Upper lobe of left lung (tissue), 6 donors: ENCODE results near the gene C5orf24. TPM values are rescaled to one million over a fixed set of nuclear protein-coding genes. Genes with fewer than 3 reads are reported as not detected.

Source experiments
- ATAC-seq, 2 donors: fragments of 200-7000 bp; cut with Tn5 transposase; one replicate each; pipeline ENCODE4 v1.9.1; 2022; ENCODE audit warnings: mild to moderate bottlenecking in 2 of 2, moderate library complexity in 2 of 2; ENCODE audit not compliant: low FRiP score in 2 of 2
- DNase-seq, 2 donors: peaks; one replicate each; pipeline ENCODE4 v3.0.0-alpha.2; 2019 to 2020
- H3K27ac ChIP-seq, 4 donors: fragments of 200-600 bp; sonication (generic); one replicate each; pipeline ENCODE4 v1.5.1; 2016 to 2019
- H3K27me3 ChIP-seq, 4 donors: fragments of 200-600 bp; sonication (generic); one replicate each; pipeline ENCODE4 v1.5.1; 2017 to 2019
- H3K36me3 ChIP-seq, 4 donors: fragments of 200-600 bp; sonication (generic); one replicate each; pipeline ENCODE4 v1.5.1; 2016 to 2019
- H3K4me1 ChIP-seq, 4 donors: fragments of 200-600 bp; sonication (generic); one replicate each; pipeline ENCODE4 v1.5.1; 2018 to 2019
- H3K4me3 ChIP-seq, 4 donors: fragments of 200-600 bp; sonication (generic); one replicate each; pipeline ENCODE4 v1.5.1; 2017 to 2019; ENCODE audit warnings: mild to moderate bottlenecking in 2 of 4, moderate library complexity in 1 of 4
- H3K9me3 ChIP-seq, 4 donors: fragments of 200-600 bp; sonication (generic); one replicate each; pipeline ENCODE4 v1.5.1; 2018 to 2019
- CTCF ChIP-seq, 6 experiments: fragments of 450-650 bp in 4 of 6; fragments of 200-600 bp in 2 of 6; sonication (generic) in 2 of 6; IDR thresholded peaks; one replicate each; pipeline ENCODE4 v1.5.1; 2016 to 2019; ENCODE audit warnings: antibody characterized with exemption in 6 of 6
- EP300 ChIP-seq, 4 donors: sonication (generic); formaldehyde crosslinking; IDR thresholded peaks; one replicate each; pipeline ENCODE4 v1.5.1; 2017; ENCODE audit warnings: antibody characterized with exemption in 4 of 4, control low read depth in 2 of 4
- POLR2A ChIP-seq, 4 donors: fragments of 450-650 bp; IDR thresholded peaks; one replicate each; pipeline ENCODE4 v1.5.1; 2016 to 2017; ENCODE audit warnings: antibody characterized with exemption in 4 of 4, mild to moderate bottlenecking in 2 of 4
- POLR2AphosphoS5 ChIP-seq, 2 donors: sonication (generic); formaldehyde crosslinking; IDR thresholded peaks; one replicate each; pipeline ENCODE4 v1.5.1; 2017; ENCODE audit warnings: antibody characterized with exemption in 2 of 2
- WGBS, 2 donors: methylation state at CpG; one replicate each; pipeline ENCODE4 v1.1.5; 2017 to 2018; 5-methylcytosine and 5-hydroxymethylcytosine counted together
- total RNA-seq, 6 donors: library from RNA; depleted of rRNA in 4 of 6; stranded (reverse); fragments of >200 nt in 4 of 6; gene quantifications; one replicate each; pipeline versions ENCODE4 v1.1.0 to v1.2.1, GENCODE V29; 2016 to 2021
- donor health status: DM: no; HTN: no; CAD: no; lungs with moderate emphysema.
- donor health status: DM: no; HTN: yes; CAD: no; lungs with severe emphysema.

Gene C5orf24
- total RNA-seq, 6 donors from 2014 or later = 22.5 to 56.4 (median 35.5) TPM

DNA sequence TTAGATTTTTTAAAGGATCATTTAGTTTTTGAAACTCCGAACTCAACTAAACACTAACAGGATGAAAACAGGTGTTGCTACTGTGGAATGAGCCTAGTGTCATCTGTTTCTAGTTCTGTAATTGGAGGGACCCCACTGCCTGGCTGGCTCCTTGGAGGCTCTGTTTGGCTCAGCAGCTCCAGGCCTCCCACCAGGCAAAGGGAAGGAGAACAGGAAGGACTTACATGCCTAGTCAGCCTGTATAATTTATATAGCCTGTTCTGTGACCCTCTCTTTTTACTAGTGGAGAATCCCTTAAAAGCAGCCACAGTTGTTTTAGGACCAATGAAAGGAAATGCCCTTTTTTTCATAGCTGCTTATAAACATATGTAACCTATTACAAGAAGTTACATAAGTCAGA, 21.1 kb upstream of the C5orf24 start:
- H3K36me3 ChIP-seq = peaks cover 18 to 91% (median 46%) of the 10 kb centered on the region in 4 donors
- TF ChIP-seq EP300 (IDR thresholded peaks at IDR 0.05) (no peak), CTCF (IDR thresholded peaks at IDR 0.05) (no peak), POLR2A (IDR thresholded peaks at IDR 0.05) (no peak), POLR2AphosphoS5 (IDR thresholded peaks at IDR 0.05) (no peak)
- ATAC-seq = no peak
- WGBS, 2 donors = 95 to 97% methylated on average over 1 of the region's 1 CpG
- no peak overlapping the region for H3K4me3 ChIP-seq
- no peak overlapping the region for H3K27ac ChIP-seq
- no peaks in the 10 kb centered on the region for H3K9me3 ChIP-seq
- H3K27me3 ChIP-seq = no peaks in the 10 kb centered on the region
- peaks cover 0 to 7% (median 0%) of the 10 kb centered on the region in 4 donors for H3K4me1 ChIP-seq
- DNase-seq = no peak

DNA sequence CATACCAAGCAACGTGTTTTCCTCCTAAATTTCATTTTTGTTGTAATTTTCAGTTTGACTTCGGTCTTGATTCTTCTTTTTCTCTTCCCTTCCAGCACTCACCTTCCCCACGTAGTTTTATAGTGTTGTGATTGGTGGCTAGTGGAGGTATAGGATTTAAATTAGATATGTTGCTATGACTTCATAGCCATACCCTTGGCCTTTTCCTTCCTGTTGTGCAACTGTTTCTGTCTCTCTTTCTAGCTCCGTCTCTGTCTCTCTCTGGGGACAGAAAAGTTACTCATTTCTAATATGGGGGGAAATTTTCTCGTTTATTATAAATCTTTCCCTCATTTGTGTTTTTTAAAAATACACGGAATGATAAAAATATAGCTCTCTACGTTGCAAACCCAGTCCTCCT, 20.6 kb upstream of the C5orf24 start:
- peaks cover 12 to 87% (median 41%) of the 10 kb centered on the region in 4 donors for H3K36me3 ChIP-seq

DNA sequence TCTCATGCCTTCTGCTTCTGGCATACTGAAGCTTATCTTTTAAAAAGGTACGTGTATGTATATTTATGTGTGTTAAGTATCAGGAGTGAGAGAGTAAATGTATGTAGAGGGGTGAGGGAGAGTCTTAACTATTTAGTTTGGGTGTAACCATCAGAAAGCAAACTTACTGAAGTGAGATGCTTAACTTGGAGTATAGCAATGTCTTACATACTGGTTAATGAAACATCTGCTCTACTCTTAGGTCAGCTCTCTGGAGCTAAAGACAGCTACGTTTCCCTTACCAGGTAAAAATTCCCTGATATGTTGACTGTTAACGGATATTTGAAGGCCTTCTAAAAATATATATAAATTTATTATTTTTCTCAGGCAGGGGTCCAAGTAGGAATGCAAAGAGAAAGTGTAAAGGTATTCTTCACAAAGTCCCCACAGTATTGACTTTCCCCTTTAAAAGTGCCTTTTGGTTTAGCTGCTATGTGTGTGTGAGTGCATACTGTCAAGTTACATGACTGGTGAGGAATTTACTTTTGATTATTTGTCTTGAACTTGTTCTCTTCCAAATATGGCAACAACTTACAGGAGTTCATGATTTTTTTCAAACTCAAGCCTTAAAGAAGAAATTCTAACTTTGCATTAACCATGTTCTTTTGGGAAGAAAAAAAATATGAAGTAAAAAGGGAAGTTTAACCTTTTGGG, 12.3 kb upstream of the C5orf24 start:
- peak; percentile 44 to 73 for ATAC-seq
- H3K9me3 ChIP-seq = no peaks in the 10 kb centered on the region
- H3K4me3 ChIP-seq = no peak overlapping the region
- H3K27ac ChIP-seq = peak overlapping the region in 3 of 4 donors; percentile 32 to 49 (median 35)
- no peak for TF ChIP-seq POLR2A (IDR thresholded peaks at IDR 0.05)
- TF ChIP-seq POLR2AphosphoS5 (IDR thresholded peaks at IDR 0.05) = no peak
- TF ChIP-seq CTCF (IDR thresholded peaks at IDR 0.05) = no peak
- TF ChIP-seq EP300 (IDR thresholded peaks at IDR 0.05) = no peak
- H3K4me1 ChIP-seq = peaks cover 0 to 5% (median 2%) of the 10 kb centered on the region in 4 donors
- H3K36me3 ChIP-seq = peaks cover 0 to 42% (median 10%) of the 10 kb centered on the region in 4 donors
- no peak for DNase-seq
- no peaks in the 10 kb centered on the region for H3K27me3 ChIP-seq
- 60 to 62% methylated on average over 3 of the region's 3 CpGs for WGBS, 2 donors

More for the DNA sequence above, 20.6 kb upstream of the C5orf24 start:
- TF ChIP-seq POLR2A (IDR thresholded peaks at IDR 0.05) (no peak), POLR2AphosphoS5 (IDR thresholded peaks at IDR 0.05) (no peak), CTCF (IDR thresholded peaks at IDR 0.05) (no peak), EP300 (IDR thresholded peaks at IDR 0.05) (no peak)
- 81 to 89% methylated on average over 7 of the region's 7 CpGs for WGBS, 2 donors
- H3K27me3 ChIP-seq = no peaks in the 10 kb centered on the region
- no peak for ATAC-seq
- H3K4me1 ChIP-seq = peaks cover 0 to 2% (median 0%) of the 10 kb centered on the region in 4 donors
- DNase-seq = no peak
- no peak overlapping the region for H3K27ac ChIP-seq
- no peaks in the 10 kb centered on the region for H3K9me3 ChIP-seq
- no peak overlapping the region for H3K4me3 ChIP-seq

DNA sequence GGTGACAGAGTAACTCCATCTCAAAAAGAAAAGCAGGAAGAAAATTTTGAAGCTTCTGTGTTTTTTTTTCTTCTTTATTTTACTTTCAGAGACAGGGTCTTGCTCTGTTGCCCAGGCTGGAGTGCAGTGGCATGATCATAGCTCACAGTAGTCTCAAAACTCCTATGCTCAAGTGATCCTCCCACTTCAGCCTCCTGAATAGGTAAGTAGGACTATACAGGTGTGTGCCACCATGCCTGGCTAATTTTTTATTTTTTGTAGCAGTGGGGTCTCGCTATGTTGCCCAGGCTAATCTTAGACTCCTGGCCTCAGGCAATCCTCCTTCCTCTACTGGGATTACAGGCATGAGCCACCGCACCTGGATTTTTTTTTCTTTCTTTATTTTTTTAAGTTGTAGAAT, 10.1 kb upstream of the C5orf24 start:
- Histone ChIP-seq H3K27me3 (no peaks in the 10 kb centered on the region), H3K4me3 (no peak overlapping the region), H3K9me3 (no peaks in the 10 kb centered on the region), H3K4me1 (peaks cover 0 to 5% (median 2%) of the 10 kb centered on the region in 4 donors), H3K36me3 (peaks cover 0 to 43% (median 8%) of the 10 kb centered on the region in 4 donors), H3K27ac (no peak overlapping the region)
- 95 to 100% methylated on average over 2 of the region's 2 CpGs for WGBS, 2 donors
- TF ChIP-seq POLR2A (IDR thresholded peaks at IDR 0.05) (no peak), CTCF (IDR thresholded peaks at IDR 0.05) (no peak)
- ATAC-seq (no peak), DNase-seq (no peak)
